ENCODE measurements around the gene EDEM1.
A peak's percentile ranks its signal among the peaks of the same experiment; 100 is the strongest.
"Not testable (repeated sequence)": the region's sequence is repeated elsewhere in the genome, so short reads cannot be mapped to it uniquely, and the experiment has no call there.

Gene EDEM1

DNA sequence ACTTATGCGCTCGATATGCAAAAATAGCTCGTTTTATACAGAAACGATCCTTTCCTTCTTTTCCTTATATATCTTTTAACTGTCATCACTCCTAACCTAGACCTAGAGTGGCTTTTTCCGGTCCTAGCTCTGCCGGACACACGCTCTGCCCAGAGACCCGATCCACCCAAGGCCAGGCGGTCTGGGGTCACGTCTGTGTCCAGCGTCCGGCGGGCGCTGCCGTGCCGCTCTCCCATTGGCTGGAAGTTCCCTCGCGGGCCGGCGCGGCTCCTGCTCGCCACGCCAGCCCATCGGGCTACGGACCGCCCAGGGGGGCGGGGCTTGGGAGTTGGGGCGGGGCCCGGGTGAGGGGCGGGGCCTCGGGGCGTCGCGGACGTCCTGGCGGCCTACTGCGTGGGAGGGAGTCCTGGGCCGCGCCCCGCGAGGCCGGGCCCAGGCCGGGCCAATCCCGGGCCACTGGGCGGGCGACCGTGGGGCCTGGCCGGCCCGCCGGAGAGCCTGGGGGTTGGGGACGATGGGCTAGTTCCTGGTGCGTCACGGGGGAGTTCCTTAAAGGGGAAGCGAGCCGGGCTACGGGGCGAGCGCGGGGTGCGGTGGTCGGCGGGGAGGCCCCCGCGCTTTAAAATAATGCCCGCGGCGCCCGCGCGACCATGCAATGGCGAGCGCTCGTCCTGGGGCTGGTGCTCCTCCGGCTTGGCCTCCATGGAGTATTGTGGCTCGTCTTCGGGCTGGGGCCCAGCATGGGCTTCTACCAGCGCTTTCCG is at the start of gene EDEM1:
Gene EDEM1, plus strand, starts transcription at position 552 of the 764 bp plus-strand sequence. Its CDS starts 99 bp downstream, at position 651.
- DNase-seq = peak; percentile 87 to 91

DNA sequence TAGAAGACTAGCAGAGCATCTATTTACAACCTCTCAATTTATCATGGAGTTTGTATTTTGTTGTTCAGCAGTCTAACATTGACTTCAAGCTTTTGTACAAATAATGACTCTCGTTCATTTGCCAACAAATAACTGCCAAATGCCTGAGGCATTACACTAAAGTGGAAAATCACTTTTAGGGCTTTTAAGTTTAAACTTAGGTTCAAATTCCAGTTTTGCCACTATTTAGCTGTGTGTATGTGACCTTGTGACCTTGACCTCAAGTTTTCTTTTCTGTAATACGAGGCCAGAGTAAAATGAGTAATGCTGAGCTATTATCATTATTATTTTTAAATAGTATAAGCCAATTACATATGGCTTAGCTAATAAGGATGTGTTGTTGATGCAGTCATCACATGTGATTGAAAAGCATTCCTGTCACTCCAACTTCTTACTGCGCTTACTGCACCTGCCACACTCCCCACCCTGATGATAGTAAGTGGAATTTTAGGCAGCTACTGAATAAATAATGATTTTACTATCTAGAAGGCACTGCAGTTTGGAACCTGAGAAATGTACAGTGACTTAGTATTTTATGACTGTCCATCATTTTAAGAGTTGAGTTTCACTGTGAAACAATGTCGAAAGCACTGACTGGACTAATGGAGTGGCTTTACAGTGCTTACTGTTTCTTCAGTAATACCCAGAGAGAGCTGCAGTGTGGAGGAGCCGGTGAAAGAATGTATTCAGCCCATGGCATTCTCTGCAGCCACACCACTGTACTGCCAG is 49.1 kb upstream of the EDEM1 start:
- no peak for DNase-seq

DNA sequence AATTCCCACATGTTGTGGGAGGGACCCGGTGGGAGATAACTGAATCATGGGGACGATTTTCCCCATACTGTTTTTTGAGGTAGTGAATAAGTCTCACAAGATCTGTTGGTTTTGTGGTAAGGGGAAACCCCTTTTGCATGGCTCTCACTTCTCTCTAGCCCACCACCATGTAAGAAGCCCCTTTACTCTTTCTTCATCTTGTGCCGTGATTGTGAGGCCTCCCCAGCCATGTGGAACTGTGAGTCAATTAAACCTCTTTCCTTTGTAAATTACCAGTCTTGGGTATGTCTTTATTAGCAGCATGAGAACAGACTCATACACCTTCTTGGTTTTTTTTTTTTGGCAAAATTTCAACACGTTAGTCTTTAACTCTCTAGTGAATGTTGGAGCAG is 47.3 kb upstream of the EDEM1 start:
- no peak for DNase-seq

DNA sequence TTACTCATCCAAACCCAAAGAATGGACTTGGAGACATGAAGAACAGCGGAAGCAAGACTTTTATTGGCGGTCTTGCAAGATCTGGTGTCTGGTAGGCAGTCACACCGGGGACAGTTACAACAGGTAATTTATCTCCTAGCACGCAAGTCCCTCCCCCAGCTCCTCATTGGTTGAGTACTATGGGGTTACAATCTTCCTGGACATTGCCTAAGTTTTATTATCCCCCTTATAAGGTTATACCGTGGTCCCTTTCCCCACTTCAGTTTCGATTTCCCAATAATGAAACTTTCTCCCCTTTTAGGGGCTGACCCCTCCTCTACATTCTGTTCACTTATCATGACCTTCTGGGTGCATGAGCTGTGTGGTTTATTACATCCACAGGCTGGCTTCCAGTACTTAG is 46.7 kb upstream of the EDEM1 start:
- no peak for DNase-seq

DNA sequence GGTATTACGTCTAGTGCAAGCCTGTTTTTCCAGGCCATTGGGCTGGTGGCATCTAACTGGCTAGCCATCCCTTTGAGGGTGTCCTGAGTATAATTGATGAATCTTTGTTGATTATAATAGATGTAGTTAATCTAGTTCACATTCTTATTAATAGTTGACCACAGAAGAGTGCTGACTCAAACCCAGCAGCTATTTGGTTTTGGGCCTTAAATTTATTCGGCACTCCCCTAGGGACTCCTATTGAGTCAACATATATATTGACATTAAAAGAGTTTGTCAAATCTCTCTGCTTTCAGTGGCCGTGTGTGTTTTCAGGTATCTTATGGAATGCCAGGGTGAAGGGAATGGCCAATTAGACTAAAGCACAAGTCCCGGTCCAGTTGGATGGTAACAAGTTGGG is 45.7 kb upstream of the EDEM1 start:
- no peak for DNase-seq

DNA sequence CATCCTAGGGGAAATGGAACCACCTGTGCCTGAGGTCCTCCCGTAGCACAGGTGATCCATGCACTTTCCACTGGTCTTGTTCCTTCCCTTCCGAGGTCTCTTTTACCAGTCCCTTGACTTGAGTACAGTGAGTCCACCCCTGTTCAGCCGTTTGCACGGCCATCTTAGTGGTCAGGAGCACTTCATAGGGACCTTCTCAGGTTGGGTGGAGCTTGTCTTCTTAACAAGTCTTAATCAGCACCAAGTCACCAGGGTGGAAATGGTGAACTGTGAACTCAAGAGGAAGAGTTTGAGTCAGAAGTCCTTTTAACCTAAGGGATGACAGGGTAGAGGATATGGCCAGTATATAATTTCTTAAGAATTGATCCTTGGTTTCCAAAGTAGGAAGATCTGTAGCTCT is 44.0 kb upstream of the EDEM1 start:
- no peak for DNase-seq

DNA sequence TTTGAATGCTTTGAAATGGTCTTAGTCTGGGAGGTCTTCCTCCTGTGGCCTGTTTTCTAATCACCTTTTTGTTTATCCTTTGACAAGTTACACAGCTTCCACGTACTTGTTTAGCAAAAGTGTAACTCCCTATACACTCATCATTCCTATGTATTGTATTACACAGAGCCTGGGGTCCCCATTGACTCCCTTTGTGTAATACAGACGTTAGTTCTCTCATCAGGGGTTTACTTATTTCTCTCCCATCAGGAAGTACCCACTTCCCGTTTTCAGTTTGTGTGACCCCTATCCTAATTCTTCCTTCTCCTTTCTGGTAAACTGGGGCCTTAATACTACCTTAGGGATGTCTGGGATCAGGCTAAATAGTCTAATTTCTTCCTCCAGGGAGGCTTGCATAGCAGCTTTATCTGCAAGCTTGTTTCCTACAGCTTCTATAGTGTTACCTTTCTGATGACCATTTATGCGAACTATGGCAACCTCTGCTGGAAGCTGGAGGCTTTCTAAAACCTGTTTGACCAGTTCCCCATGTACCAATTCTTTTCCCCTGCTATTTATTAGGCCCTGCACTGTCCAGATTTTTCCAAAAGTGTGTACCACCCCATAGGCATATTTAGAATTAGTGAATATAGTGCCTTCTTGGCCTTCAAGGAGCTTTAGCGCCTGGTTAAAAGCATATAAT is 43.1 kb upstream of the EDEM1 start:
- DNase-seq = no peak

DNA sequence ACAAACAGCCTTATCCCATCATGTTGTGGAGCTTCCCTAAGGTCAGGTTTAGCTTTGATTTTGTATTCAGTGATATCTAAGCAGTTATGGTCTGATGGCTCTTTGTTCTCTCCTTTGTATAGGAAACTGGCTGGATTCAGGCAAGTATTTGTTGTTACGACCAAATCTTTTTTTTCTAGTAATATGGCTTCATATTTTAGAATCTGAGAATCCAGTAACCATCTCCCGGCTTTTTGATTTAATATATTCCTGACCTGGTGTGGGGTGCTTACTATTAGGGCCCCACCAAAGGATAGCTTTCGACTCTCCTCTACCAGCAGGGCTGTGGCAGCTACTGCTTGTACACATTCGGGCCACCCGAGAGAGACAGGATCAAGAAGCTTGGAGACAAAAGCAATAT is 42.4 kb upstream of the EDEM1 start:
- DNase-seq = no peak

DNA sequence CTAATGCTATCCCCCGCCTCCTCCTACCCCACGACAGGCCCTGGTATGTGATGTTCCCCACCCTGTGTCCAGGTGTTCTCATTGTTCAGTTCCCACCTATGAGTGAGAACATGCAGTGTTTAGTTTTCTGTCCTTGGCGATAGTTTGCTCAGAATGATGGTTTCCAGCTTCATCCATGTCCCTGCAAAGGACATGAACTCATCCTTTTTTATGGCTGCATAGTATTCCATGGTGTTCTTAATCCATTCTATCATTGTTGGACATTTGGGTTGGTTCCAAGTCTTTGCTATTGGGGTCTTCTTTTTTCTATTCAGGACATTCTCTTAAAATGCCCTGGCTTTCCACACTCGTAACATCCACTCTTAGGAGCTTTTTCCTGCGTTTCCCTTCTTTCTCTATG is 40.4 kb upstream of the EDEM1 start:
- not testable (repeated sequence) for DNase-seq

DNA sequence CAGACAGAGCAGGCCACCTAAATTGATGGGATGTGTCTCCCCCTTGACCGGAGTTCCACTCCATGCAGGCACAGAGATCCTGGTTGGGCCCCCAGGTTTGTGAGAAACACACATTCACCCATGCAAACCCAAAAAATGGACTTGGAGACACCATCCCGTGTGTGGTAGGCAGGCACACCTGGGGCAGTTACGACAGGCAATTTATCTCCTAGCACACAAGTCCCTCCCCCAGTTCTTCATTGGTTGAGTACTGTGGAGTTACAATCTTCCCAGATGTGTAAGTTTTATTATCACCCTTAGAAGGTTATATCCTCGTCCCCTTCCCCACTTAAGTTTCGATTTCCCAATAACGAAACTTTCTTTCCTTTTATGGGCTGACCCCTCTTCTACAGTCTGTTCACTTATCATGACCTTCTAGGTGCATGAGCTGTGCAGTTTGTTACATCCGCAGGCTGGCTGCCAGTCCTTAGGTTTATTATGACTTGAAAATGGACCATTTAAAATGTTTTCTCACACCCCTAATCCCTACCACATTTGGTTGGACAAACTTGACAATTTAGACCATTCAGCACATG is 38.1 kb upstream of the EDEM1 start:
- no peak for DNase-seq

DNA sequence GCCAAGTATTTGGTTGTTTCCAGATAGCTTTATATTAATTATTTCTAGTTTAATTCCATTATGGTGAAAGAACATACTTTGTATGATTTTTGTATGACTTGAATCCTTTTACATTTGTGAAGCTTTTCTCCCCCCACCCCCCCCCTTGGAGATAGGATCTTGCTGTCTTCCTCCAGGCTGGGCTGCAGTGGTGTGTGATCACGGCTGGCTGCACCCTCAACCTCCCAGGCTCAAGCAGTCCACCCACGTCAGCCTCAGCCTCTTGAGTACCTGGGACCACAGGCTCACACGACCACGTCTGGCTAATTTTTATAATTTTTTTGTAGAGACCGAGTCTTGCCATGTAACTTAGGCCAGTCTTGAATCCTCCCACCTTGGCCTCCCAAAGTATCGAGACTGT is 35.9 kb upstream of the EDEM1 start:
- DNase-seq = no peak

DNA sequence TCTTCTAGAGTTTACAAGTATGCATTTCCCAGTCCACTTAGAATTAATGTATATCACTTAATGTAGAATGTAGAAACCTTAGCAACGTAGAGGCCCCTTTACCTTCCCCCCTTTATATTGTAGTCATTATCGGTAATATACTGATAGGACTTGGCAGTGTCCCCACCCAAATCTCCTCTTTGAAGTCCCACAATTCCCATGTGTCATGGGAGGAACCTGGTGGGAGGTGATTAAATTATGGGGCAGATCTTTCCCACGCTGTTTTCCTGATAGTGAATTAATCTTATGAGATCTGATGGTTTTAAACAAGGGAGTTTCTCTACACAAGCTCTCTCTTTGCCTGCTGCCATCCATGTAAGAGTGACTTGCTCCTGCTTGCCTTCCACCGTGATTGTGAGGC is 34.4 kb upstream of the EDEM1 start:
- no peak for DNase-seq

DNA sequence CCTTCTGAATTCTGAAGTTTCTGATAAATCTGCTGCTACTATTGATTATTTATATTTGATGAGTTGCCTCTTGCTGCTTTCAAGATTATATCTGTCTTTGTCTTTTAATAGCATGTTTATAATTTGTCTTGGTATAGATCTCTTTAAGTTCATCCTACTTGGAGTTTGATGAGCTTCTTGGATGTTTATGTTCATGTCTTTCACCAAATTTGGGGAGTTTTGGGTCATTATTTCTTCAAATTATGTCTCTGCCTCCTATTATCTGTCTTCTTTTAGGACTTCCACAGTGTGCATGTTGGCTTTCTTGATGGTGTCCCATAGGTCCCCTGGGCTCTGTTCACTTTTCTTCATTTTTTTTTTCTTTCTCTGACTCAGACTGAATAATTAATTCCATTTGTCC is 32.3 kb upstream of the EDEM1 start:
- DNase-seq = no peak

DNA sequence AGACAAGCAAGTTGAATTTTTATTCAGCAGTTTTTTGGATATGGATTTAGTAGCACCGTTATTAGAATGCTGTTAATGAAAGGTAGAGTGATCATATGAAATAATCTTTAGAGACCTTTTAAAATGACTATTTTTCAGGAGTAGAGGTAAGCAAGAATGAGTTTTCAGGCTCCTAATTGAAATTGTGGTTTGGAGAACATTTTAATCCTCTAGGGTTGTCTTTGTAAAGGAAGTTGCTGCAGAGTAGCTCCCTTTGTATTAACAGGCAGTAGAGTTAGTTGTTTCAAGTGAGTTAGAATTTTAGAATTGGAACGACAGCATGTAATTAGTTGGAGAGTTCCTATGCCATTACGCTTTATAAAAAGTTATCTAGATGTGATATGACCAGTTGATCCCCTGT is 27.2 kb upstream of the EDEM1 start:
- DNase-seq = no peak

DNA sequence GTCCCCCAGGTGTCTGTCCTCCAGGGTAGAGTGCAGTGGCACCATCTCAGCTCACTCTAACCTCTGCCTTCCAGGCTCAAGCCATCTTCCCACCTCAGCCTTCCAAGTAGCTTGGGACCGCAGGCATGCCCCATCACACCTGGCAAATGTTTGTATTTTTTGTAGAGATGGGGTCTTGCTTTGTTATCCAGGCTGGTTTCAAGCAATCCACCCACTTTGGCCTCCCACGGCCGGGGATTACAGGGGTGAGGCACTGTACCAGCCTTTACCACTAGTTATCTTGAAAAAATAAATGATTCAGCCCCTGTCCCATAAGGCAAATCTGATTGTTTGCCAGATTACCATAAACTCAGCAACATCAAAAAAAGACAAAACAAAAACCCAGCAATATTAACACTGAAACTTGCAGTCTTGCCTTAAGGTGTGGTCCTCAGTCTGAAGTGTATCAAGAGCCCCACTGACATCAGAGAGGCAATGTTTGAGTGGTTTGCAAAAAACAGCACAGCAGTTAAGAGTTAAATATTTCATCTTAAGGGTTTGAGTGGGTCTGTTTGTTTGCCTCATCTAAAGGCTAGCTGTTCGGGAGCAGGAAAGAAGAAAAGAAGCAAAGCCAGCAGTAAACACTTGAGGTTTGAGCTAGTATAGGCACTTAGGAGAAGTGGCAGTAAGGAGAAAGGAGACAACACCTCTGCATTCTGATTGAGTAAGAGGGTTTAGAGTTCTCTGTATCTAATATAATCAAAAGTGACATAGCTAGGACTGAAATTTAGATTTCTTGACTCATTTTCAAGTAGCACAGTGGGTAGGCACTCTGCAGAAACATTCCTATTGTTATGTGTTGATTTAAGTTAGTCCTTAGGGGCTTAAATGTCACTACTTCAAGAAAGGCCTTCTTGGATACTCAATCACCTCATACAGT is 26.3 kb upstream of the EDEM1 start:
- DNase-seq = peak in 1 of 2 experiments; percentile 12

DNA sequence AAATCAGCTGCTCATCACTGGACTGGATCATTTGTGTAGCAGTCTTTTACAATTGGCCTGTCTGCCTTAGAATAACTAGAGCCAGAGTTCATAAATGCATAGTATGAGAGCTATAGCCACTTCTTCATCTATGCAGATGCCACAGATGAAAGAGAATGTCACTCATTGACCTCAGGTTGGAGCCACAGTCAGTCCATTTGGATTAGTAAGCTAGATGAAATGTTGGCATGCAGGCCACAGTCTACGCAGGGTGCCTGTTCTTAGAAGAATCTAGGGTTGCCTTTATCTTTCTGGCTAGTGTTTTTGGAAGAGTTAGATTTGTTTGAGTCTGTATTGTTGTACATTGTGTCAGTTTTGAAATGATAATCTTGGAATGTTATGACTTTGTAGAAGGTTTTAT is 25.4 kb upstream of the EDEM1 start:
- DNase-seq = no peak

DNA sequence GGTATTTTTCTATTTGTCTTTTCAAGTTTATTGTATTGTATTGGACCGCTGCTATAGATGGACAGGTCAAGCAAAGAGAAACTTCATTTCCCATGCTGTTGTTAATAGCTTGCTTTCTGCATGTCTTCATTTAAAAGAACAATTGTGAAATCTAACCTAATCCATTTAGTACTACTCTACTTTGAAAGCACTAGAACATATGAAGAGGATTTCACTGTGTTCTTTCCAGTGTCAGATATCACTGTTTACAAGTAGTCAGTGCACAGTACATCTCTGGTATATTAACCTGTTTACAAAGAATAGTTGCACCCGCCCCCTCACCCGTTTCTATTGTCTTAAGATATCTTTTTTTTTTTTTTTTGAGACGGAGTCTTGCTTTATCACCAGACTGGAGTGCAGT is 21.8 kb upstream of the EDEM1 start:
- DNase-seq = no peak

DNA sequence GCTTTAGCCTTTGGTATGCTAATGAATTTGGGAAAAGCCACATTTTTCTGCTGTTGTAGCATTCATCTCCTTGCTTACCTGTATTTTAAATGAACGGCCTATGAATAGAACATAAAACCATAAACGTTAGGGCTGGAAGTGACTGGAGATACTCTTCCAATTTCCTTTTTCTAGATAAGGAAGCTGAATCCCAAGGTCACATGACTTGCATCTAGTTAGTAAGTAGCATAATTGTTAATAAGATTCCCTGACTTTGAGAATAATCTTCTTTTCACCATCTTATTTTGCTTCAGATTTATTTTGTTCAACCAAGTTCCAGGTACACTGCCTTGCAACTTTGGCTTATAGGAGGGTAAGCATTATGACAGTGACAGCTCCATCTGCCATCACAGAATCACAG is 20.7 kb upstream of the EDEM1 start:
- no peak for DNase-seq

DNA sequence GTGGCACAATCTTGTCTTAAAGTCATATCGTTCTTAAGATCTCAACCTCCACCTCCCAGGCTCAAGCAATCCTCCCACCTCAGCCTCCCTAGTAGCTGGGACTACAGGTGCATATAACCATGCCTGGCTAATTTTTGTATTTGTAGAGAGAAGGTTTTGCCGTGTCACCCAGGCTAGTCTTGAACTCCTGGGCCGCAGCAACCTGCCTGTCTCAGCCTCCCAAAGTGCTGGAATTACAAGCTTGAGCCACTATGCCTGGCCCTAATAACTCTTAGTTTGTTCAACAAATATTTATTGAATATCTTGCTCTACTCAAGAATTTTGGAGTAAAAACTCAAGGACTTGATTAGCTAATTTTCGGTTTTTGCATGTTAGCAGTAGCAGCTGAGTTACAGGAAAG is 19.4 kb upstream of the EDEM1 start:
- DNase-seq = no peak

DNA sequence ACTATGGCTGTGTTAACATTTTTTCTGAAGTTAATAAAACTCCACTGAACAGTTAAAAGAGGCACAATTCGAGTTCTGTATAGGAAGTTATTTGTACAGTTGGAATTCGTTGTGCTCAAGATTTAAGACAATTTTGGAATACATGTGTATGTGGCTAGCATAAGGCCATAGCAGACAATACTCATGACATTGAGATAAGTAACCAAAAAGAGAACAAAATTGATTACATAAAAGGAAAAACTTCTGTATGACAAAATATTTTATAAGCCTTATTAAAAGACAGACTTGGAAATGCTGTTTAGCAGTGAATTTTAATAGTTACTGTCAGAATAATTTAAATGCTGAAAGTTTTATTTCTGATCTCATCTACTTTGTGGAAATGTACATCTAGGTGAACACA is 17.7 kb upstream of the EDEM1 start:
- DNase-seq = no peak

DNA sequence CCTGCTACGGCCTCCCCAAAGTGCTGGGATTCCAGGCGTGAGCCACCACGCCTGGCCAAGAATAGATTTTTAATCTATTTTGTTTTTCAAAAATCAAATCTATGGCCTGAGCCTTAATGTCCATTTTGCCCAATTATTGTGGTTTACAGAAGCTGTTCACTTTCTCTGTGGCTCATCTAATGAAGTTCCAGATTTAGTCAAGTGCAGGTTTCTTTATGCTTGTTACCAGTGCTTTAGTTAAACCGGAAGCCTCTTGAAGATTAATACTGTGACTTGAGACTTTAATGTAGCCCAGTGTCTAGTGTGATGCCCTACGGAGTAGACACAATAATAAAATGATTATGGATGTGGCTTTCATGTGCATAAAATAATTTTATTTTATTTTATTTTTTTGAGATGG is 16.5 kb upstream of the EDEM1 start:
- no peak for DNase-seq

DNA sequence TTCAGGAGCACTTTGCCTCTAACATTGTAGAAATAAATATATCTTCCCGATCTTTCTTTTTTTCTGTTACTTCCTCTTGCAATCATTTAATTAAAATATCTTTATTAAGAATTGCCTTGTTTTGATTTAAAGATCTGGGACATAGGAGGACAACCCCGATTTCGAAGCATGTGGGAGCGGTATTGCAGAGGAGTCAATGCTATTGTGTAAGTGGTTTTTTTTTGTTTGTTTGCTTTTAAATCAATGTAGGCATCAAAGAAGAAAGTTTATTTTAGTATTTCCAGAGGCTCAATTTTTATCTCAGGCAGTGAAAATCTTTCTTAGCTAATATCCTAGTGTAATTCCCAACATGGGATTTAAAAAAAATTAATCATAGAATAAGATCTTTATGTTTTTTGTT is 15.5 kb upstream of the EDEM1 start:
- no peak for DNase-seq

DNA sequence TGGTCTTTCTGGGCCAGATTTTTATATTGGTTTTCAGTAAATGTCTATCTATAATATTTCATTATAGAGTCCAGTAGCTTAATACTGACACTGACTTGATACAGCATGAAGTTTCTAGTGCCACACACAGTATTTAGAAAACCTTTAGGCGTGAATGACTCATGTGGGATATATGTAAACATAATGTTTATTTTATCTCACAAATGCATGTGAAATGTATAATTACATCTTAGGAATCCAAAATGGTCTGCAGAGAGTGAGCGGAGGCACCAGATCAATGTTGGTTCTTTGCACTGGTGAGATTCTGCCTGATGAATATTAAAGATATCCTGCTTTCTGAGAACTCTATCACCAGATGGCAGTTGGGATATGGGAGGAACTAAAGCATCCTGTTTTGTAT is 8.5 kb upstream of the EDEM1 start:
- not testable (repeated sequence) for DNase-seq

Measured in activated CD4-positive, alpha-beta T cell treated with anti-CD3 and anti-CD28 coated beads, Interleukin-2, amount 50 U/mL, for 4 hours (primary cell).